ENCODE results near the gene ARL15.

The ARL15 gene

GRCh38 chr5:53908757-53909156 lies 401.6 kb downstream of the ARL15 start:
- no peak overlapping the region for H3K27ac ChIP-seq (replicated peaks)
- H3K27me3 ChIP-seq (ENCODE audit: insufficient read depth, poor library complexity, severe bottlenecking): no peaks in the 10 kb centered on the region
- TF ChIP-seq CTCF (IDR thresholded peaks at IDR 0.05; ENCODE audit: insufficient read depth, low read length): no peak
- H3K4me3 ChIP-seq (replicated peaks; ENCODE audit: insufficient read depth, low read length): no peak overlapping the region
- DNase-seq (ENCODE audit: low read depth in 1 of 2, low spot score in 1 of 2): no peak

- Histone ChIP-seq H3K27me3 (ENCODE audit: insufficient read depth, poor library complexity, severe bottlenecking) (no peaks in the 10 kb centered on the region), H3K4me3 (replicated peaks; ENCODE audit: insufficient read depth, low read length) (no peak overlapping the region), H3K27ac (replicated peaks) (no peak overlapping the region)
- DNase-seq (ENCODE audit: low read depth in 1 of 2, low spot score in 1 of 2): no peak
- TF ChIP-seq REST (IDR thresholded peaks at IDR 0.05; ENCODE audit: insufficient replicate concordance, low read depth) (no peak), GABPA (IDR thresholded peaks at IDR 0.05; ENCODE audit: low read depth) (no peak), POLR2AphosphoS5 (IDR thresholded peaks at IDR 0.05; ENCODE audit: low read depth) (no peak), SPI1 (IDR thresholded peaks at IDR 0.05; ENCODE audit: borderline replicate concordance, low read depth) (no peak), CTCF (IDR thresholded peaks at IDR 0.05; ENCODE audit: insufficient read depth, low read length) (no peak)
Measured at GRCh38 chr5:53907827-53908226, 402.5 kb downstream of the ARL15 start.

GRCh38 chr5:53906736-53907135 lies 403.6 kb downstream of the ARL15 start:
- Histone ChIP-seq H3K27ac (replicated peaks) (no peak overlapping the region), H3K27me3 (ENCODE audit: insufficient read depth, poor library complexity, severe bottlenecking) (no peaks in the 10 kb centered on the region), H3K4me3 (replicated peaks; ENCODE audit: insufficient read depth, low read length) (no peak overlapping the region)
- TF ChIP-seq REST (IDR thresholded peaks at IDR 0.05; ENCODE audit: insufficient replicate concordance, low read depth) (no peak), CTCF (IDR thresholded peaks at IDR 0.05; ENCODE audit: insufficient read depth, low read length) (no peak), SPI1 (IDR thresholded peaks at IDR 0.05; ENCODE audit: borderline replicate concordance, low read depth) (no peak), POLR2AphosphoS5 (IDR thresholded peaks at IDR 0.05; ENCODE audit: low read depth) (no peak)
- DNase-seq (ENCODE audit: low read depth in 1 of 2, low spot score in 1 of 2): no peak

GRCh38 chr5:53902296-53902907 lies 408.0 kb downstream of the ARL15 start:
- no peak for DNase-seq (ENCODE audit: low read depth in 1 of 2, low spot score in 1 of 2)
- no peak overlapping the region for H3K27ac ChIP-seq (replicated peaks)
- no peaks in the 10 kb centered on the region for H3K27me3 ChIP-seq (ENCODE audit: insufficient read depth, poor library complexity, severe bottlenecking)
- no peak overlapping the region for H3K4me3 ChIP-seq (replicated peaks; ENCODE audit: insufficient read depth, low read length)
- TF ChIP-seq SPI1 (IDR thresholded peaks at IDR 0.05; ENCODE audit: borderline replicate concordance, low read depth) (no peak), POLR2AphosphoS5 (IDR thresholded peaks at IDR 0.05; ENCODE audit: low read depth) (no peak), GABPA (IDR thresholded peaks at IDR 0.05; ENCODE audit: low read depth) (no peak), CTCF (IDR thresholded peaks at IDR 0.05; ENCODE audit: insufficient read depth, low read length) (no peak), REST (IDR thresholded peaks at IDR 0.05; ENCODE audit: insufficient replicate concordance, low read depth) (no peak)
